ENCODE data around the gene AOC2.
"Not testable (repeated sequence)": the region's sequence is repeated elsewhere in the genome, so short reads cannot be mapped to it uniquely, and the experiment has no call there.

The AOC2 gene

GRCh38 chr17:42852351-42852750, 8.0 kb downstream of the AOC2 start:
- no peak for TF ChIP-seq CTCF (IDR thresholded peaks at IDR 0.05; ENCODE audit: insufficient read depth, missing control alignments)
- DNase-seq (ENCODE audit: insufficient read length, low spot score) (no peak), FAIRE-seq (no peak)

- FAIRE-seq (no peak), DNase-seq (ENCODE audit: insufficient read length, low spot score) (no peak)
- no peak for TF ChIP-seq CTCF (IDR thresholded peaks at IDR 0.05; ENCODE audit: insufficient read depth, missing control alignments)
These were observed 8.6 kb downstream of the AOC2 start for GRCh38 chr17:42853004-42853403.

- no peak for TF ChIP-seq CTCF (IDR thresholded peaks at IDR 0.05; ENCODE audit: insufficient read depth, missing control alignments)
- no peak for DNase-seq (ENCODE audit: insufficient read length, low spot score)
- FAIRE-seq: no peak
These were observed 9.2 kb downstream of the AOC2 start for GRCh38 chr17:42853597-42853967.

DNA sequence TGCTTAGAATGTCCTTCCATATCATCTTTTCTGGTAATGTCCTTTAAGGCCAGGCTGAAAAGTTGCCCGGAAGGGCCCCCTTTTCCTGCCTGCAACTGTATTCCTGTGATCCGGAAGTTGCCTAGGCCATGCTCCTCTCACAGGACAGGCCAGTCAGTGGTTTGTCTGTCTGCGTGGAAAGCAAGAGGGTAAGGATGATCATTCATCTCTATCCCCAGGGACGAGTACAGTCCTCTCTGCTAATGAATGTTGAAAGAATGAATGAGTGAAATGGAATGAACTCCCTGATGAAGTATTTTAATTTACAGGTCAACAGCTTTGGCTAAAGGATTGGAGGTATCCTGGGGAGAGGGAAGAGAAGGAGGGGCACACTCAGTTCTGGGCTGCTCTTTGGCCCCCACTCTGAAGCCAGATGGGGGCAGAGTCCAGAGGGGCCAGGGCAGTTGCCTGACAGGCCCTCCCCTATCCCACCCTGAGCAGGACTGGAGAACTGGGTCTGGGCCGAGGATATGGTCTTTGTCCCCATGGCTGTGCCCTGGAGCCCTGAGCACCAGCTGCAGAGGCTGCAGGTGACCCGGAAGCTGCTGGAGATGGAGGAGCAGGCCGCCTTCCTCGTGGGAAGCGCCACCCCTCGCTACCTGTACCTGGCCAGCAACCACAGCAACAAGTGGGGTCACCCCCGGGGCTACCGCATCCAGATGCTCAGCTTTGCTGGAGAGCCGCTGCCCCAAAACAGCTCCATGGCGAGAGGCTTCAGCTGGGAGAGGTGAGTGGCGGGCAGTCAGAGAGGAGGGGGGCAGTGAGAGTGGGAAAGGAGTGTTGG, 9.8 kb downstream of the AOC2 start:
- DNase-seq (ENCODE audit: insufficient read length, low spot score): no peak
- TF ChIP-seq CTCF (IDR thresholded peaks at IDR 0.05; ENCODE audit: insufficient read depth, missing control alignments): no peak
- no peak for FAIRE-seq

DNA sequence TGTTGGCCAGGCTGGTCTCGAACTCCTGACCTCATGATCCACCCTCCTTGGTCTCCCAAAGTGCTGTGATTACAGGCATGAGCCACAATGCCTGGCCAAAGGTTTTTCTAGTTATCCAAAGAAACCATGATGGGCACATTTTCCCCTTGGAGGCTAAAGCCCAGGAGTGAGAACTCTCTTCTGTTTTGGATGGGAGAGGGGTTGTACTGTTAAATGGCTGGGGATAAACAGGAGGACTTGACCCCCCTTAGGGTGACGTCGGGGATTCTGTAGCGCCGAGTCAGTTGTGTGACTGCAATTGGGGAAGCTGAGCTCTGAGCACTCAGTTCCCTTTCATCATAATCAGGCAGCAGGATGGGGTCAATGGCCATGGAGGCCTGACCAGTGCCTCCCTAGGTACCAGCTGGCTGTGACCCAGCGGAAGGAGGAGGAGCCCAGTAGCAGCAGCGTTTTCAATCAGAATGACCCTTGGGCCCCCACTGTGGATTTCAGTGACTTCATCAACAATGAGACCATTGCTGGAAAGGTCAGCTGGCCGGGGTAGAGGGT, 10.7 kb downstream of the AOC2 start:
- TF ChIP-seq CTCF (IDR thresholded peaks at IDR 0.05; ENCODE audit: insufficient read depth, missing control alignments): no peak
- DNase-seq (ENCODE audit: insufficient read length, low spot score): no peak
- FAIRE-seq: no peak

DNA sequence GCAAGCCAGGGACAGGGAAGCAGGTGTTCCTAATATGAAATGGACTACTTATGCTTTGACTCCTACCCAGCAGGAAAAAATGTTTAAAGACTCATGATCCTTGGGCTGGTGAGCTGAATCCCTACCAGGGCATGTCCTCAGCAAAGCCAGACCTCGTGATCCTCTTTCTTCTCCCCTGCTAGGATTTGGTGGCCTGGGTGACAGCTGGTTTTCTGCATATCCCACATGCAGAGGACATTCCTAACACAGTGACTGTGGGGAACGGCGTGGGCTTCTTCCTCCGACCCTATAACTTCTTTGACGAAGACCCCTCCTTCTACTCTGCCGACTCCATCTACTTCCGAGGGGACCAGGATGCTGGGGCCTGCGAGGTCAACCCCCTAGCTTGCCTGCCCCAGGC, 11.7 kb downstream of the AOC2 start:
- DNase-seq (ENCODE audit: insufficient read length, low spot score); FAIRE-seq: not testable (repeated sequence)

- not testable (repeated sequence) for FAIRE-seq; DNase-seq (ENCODE audit: insufficient read length, low spot score)
These were observed 12.1 kb downstream of the AOC2 start for GRCh38 chr17:42856516-42856915.

DNA sequence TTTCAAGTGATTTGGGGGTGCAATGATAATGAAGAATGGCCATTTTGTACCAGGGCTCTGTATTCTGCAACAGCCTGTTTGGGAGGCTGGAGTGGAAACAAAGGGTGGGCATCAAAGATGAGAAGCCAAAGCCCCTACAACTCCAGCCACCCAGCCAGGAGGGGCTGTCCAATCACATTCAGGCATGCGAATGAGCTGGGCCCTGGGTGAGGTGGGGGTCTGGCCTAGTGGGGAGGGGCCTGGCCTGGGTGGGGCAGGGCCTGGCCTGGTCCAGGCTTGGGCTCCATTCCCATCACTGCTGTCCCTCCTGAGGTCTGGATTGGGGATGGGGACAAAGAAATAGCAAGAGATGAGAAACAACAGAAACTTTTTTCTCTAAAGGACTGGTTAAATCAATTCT, 13.0 kb downstream of the AOC2 start:
- no peak for TF ChIP-seq CTCF (IDR thresholded peaks at IDR 0.05; ENCODE audit: insufficient read depth, missing control alignments)
- no peak for DNase-seq (ENCODE audit: insufficient read length, low spot score)
- FAIRE-seq: no peak
